SH-SY5Y (cell line): Measurements from ENCODE around the gene DDX5.

Source experiments
- GATA2 ChIP-seq: IDR thresholded peaks from 2 replicates; pipeline ENCODE4 v1.6.1; 2011; ENCODE audit warnings: mild to moderate bottlenecking, low read depth, low read length
- GATA3 ChIP-seq: IDR thresholded peaks from 2 replicates; pipeline ENCODE4 v1.6.1; 2011; ENCODE audit warnings: low read depth, mild to moderate bottlenecking, low read length, moderate library complexity

GRCh38 chr17:64502021-64502420 is 4.1 kb downstream of the DDX5 start:
- no peak for TF ChIP-seq GATA2
- no peak for TF ChIP-seq GATA3
